Caco-2 (cell line): ENCODE data around the gene KPNA3. TPM values are rescaled to one million over a fixed set of nuclear protein-coding genes. Genes with fewer than 3 reads are reported as not detected.

ENCODE experiments used
- BruUV-seq: library from RNA; stranded (reverse); fragments of 400-500 nt; replicated peaks from 2 replicates; lab custom pipeline; 2021; lab: Mats Ljungman, UMichigan
- CTCF ChIA-PET: fragments of 300-600 bp; sonication (Branson Sonifier 250); formaldehyde crosslinking; loops from one replicate; lab custom pipeline; 2022; ENCODE audit warnings: antibody characterized with exemption; lab: Charles Lee
- POLR2A ChIA-PET: fragments of 300-600 bp; sonication (Branson Sonifier 250); formaldehyde crosslinking; loops from one replicate; lab custom pipeline; 2022; ENCODE audit warnings: antibody characterized with exemption; lab: Charles Lee
- DNase-seq, 2 experiments: peaks; one replicate each; pipeline versions ENCODE4 v3.0.0 to v3.0.0-alpha.2; 2020 to 2022
- H3K27me3 ChIP-seq: replicated peaks from 2 replicates; pipeline ENCODE4 v1.6.0; 2011; ENCODE audit warnings: low read length; ENCODE audit not compliant: control insufficient read depth, insufficient read depth
- H3K36me3 ChIP-seq: 2 replicates; pipeline ENCODE4 v1.5.1; 2011; ENCODE audit warnings: low read length; ENCODE audit not compliant: control insufficient read depth, insufficient read depth
- H3K4me1 ChIP-seq: fragments of 250-450 bp; sonication (Bioruptor Pico); 2 replicates; pipeline ENCODE4 v1.5.1; 2020; ENCODE audit warnings: mild to moderate bottlenecking
- H3K4me3 ChIP-seq: 2 replicates; pipeline ENCODE4 v1.5.1; 2011; ENCODE audit warnings: low read depth, mild to moderate bottlenecking, control low read depth, low read length
- H3K9me3 ChIP-seq: fragments of 250-450 bp; sonication (Bioruptor Pico); 2 replicates; pipeline ENCODE4 v1.5.1; 2020; ENCODE audit warnings: mild to moderate bottlenecking, moderate library complexity
- H3K27ac Mint-ChIP-seq: one replicate; pipeline ENCODE4 v1.8.0; 2022; ENCODE audit warnings: mixed read lengths; ENCODE audit not compliant: unreplicated experiment
- H3K27me3 Mint-ChIP-seq: one replicate; pipeline ENCODE4 v1.8.0; 2022; ENCODE audit warnings: mixed read lengths; ENCODE audit not compliant: insufficient read depth, unreplicated experiment
- H3K36me3 Mint-ChIP-seq: one replicate; pipeline ENCODE4 v1.8.0; 2022; ENCODE audit warnings: mild to moderate bottlenecking, mixed read lengths; ENCODE audit not compliant: insufficient read depth, unreplicated experiment
- H3K4me1 Mint-ChIP-seq: one replicate; pipeline ENCODE4 v1.8.0; 2022; ENCODE audit warnings: low read depth, mixed read lengths; ENCODE audit not compliant: unreplicated experiment
- H3K4me3 Mint-ChIP-seq: one replicate; pipeline ENCODE4 v1.8.0; 2022; ENCODE audit warnings: mild to moderate bottlenecking, moderate library complexity, mixed read lengths; ENCODE audit not compliant: unreplicated experiment
- H3K9me3 Mint-ChIP-seq: one replicate; pipeline ENCODE4 v1.8.0; 2022; ENCODE audit warnings: mixed read lengths; ENCODE audit not compliant: unreplicated experiment
- intact Hi-C: fragments of 100-400 bp; cut with micrococcal nuclease; formaldehyde crosslinking; loops from one replicate; pipeline ENCODE4 v1.10.0; 2022; ENCODE audit not compliant: unreplicated experiment
- total RNA-seq: library from RNA; stranded (reverse); gene quantifications from 2 replicates; pipeline ENCODE4 v1.2.3, GENCODE V29; 2022
- TF ChIP-seq, protein P1 (sequence below), 2 experiments: fragments of 200-600 bp in 1 of 2; IDR thresholded peaks; 1 replicate in 1 of 2; 2 replicates in 1 of 2; pipeline versions ENCODE4 v1.5.1 to v1.8.0; 2011 to 2022; ENCODE audit warnings: antibody characterized with exemption in 1 of 2, control low read depth in 1 of 2, inconsistent platforms in 1 of 2, low read depth in 1 of 2, low read length in 1 of 2, mild to moderate bottlenecking in 1 of 2, moderate library complexity in 1 of 2; ENCODE audit not compliant: insufficient read depth in 1 of 2, severe bottlenecking in 1 of 2, unreplicated experiment in 1 of 2

The KPNA3 gene
- total RNA-seq, 1 experiment from 2014 or later: 81.9 TPM

DNA sequence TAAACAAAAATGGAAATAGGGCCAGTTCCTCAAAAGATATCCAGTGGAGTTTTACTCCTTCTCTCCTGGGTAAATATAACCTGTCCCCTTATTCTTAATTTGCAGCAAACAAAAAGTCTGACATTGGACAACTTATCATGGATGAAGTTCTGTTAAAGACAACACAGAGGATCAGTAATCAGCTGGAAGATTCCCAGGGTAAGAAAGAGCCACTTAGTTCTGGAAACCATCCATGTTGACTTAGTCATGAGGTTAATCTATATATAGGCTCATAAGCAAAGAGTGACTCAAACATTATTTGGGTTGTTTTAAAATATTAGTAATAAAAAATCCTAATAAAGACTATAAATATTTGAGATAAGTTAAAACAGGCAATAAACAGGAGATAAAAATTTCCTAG, 60.7 kb downstream of the KPNA3 start:
- BruUV-seq: TSS peak; percentile 19
- Histone ChIP-seq H3K9me3 (no peaks in the 10 kb centered on the region), H3K36me3 (no peaks in the 10 kb centered on the region; the same call in 1 of the 2 replicates), H3K4me1 (no peaks in the 10 kb centered on the region), H3K27me3 (no peaks in the 10 kb centered on the region), H3K4me3 (no peak overlapping the region)
- Mint-ChIP-seq H3K27ac (no peak overlapping the region), H3K36me3 (peaks cover 55% of the 10 kb centered on the region), H3K4me1 (peaks cover 6% of the 10 kb centered on the region), H3K27me3 (no peaks in the 10 kb centered on the region), H3K4me3 (no peak overlapping the region), H3K9me3 (no peaks in the 10 kb centered on the region)
- intact Hi-C loops: no loop called here
- ChIA-PET POLR2A (no interaction called here), CTCF (no interaction called here)
- no peak for DNase-seq
- TF ChIP-seq, protein P1, sequence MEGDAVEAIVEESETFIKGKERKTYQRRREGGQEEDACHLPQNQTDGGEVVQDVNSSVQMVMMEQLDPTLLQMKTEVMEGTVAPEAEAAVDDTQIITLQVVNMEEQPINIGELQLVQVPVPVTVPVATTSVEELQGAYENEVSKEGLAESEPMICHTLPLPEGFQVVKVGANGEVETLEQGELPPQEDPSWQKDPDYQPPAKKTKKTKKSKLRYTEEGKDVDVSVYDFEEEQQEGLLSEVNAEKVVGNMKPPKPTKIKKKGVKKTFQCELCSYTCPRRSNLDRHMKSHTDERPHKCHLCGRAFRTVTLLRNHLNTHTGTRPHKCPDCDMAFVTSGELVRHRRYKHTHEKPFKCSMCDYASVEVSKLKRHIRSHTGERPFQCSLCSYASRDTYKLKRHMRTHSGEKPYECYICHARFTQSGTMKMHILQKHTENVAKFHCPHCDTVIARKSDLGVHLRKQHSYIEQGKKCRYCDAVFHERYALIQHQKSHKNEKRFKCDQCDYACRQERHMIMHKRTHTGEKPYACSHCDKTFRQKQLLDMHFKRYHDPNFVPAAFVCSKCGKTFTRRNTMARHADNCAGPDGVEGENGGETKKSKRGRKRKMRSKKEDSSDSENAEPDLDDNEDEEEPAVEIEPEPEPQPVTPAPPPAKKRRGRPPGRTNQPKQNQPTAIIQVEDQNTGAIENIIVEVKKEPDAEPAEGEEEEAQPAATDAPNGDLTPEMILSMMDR (IDR thresholded peaks at IDR 0.05; ENCODE audit: insufficient read depth in 1 of 2, low read depth in 1 of 2, low read length in 1 of 2, severe bottlenecking in 1 of 2, unreplicated experiment in 1 of 2): no peak

DNA sequence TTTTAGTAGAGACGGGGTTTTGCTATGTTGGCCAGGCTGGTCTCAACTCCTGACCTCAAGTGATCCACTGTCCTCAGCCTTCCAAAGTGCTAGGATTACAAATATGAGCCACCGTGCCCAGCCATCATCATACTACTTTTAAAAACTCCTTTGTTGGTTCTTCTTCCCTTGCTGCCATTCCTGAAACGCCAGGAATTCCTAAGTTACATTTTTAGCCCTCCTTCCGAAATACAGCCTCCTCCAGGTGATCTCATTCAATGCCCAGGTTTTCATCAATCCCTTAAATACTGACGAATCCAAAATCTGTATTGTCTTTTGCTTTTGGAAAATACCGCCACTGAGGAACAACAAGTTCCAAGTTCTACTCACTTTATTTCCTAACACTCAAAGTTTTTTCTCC, 75.9 kb downstream of the KPNA3 start:
- intact Hi-C loops: no loop called here
- Histone ChIP-seq H3K27me3 (no peaks in the 10 kb centered on the region), H3K4me1 (0 out of 2 replicates have a peak, but pooled peaks cover 4% of the 10 kb centered on the region), H3K4me3 (no peak overlapping the region), H3K36me3 (0 out of 2 replicates have a peak, but pooled peaks cover 1% of the 10 kb centered on the region), H3K9me3 (peaks cover 16% of the 10 kb centered on the region)
- peak overlapping the region; percentile 39 for H3K27ac Mint-ChIP-seq
- H3K4me1 Mint-ChIP-seq: peaks cover 13% of the 10 kb centered on the region
- peaks cover 30% of the 10 kb centered on the region for H3K9me3 Mint-ChIP-seq
- H3K27me3 Mint-ChIP-seq: no peaks in the 10 kb centered on the region
- POLR2A ChIA-PET: no interaction called here
- no peak overlapping the region for H3K4me3 Mint-ChIP-seq
- TF ChIP-seq, protein P1 (IDR thresholded peaks at IDR 0.05; ENCODE audit: insufficient read depth in 1 of 2, low read depth in 1 of 2, low read length in 1 of 2, severe bottlenecking in 1 of 2, unreplicated experiment in 1 of 2): no peak
- CTCF ChIA-PET: no interaction called here
- no peak for DNase-seq
- H3K36me3 Mint-ChIP-seq: peaks cover 71% of the 10 kb centered on the region
- no TSS peak for BruUV-seq

DNA sequence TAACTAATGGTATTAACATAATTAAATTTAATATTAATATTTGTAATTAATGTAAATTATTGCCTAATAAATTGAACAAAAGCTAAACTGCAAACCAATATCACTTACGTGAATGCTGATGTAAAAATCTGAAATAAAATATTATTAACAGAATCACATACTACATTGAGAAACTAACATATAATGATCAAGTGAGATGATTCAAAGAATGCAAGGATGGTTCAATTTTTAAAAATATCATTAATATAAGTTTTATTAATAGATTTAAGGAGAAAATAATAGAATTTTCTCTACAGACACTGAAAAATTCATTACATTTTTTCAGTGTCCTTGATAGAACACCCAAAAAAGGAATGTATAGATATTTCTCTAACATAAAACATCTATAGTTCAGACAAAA, 77.7 kb downstream of the KPNA3 start:
- H3K36me3 Mint-ChIP-seq: peaks cover 71% of the 10 kb centered on the region
- H3K4me3 ChIP-seq: no peak overlapping the region
- H3K4me3 Mint-ChIP-seq: no peak overlapping the region
- peaks cover 16% of the 10 kb centered on the region for H3K9me3 ChIP-seq
- H3K27me3 Mint-ChIP-seq: no peaks in the 10 kb centered on the region
- CTCF ChIA-PET: no interaction called here
- H3K9me3 Mint-ChIP-seq: peaks cover 30% of the 10 kb centered on the region
- H3K4me1 ChIP-seq: 0 out of 2 replicates have a peak, but pooled peaks cover 4% of the 10 kb centered on the region
- intact Hi-C loops: no loop called here
- H3K4me1 Mint-ChIP-seq: peaks cover 15% of the 10 kb centered on the region
- no peaks in the 10 kb centered on the region for H3K27me3 ChIP-seq
- DNase-seq: no peak
- POLR2A ChIA-PET: no interaction called here
- no peak overlapping the region for H3K27ac Mint-ChIP-seq
- TF ChIP-seq, protein P1 (IDR thresholded peaks at IDR 0.05; ENCODE audit: insufficient read depth in 1 of 2, low read depth in 1 of 2, low read length in 1 of 2, severe bottlenecking in 1 of 2, unreplicated experiment in 1 of 2): no peak
- no TSS peak for BruUV-seq
- H3K36me3 ChIP-seq: 0 out of 2 replicates have a peak, but pooled peaks cover 1% of the 10 kb centered on the region
